ENCODE results near the gene TMEM203.

TMEM203 gene

GRCh38 chr9:137205126-137206069, at the start of gene TMEM203, which contains the start of gene NDOR1:
TMEM203 (minus strand) TSS chr9:137205648; CDS start chr9:137205414, 234 bp downstream.
NDOR1 (plus strand) TSS chr9:137205700; CDS start chr9:137205778, 78 bp downstream.
- Histone ChIP-seq H3K4me3 (ENCODE audit: low read depth, low read length) (peak within 1 kb of the TSS; percentile 74), H3K9ac (peak within 1 kb of the TSS; percentile 76), H3K4me2 (ENCODE audit: low read length) (peak within 1 kb of the TSS; percentile 67), H3K27me3 (ENCODE audit: control insufficient read depth, insufficient read depth, low read length) (no peaks in the 10 kb centered on the region), H3K79me2 (peaks cover 17% of the 10 kb centered on the region), H3K27ac (peak within 1 kb of the TSS; percentile 44), H3K9me3 (ENCODE audit: control insufficient read depth, low read length) (no peaks in the 10 kb centered on the region), H3K36me3 (ENCODE audit: control insufficient read depth, insufficient read depth, low read length) (no peaks in the 10 kb centered on the region), H3K4me1 (no peaks in the 10 kb centered on the region), H2AFZ (peak within 1 kb of the TSS; percentile 94)
- no peak for TF ChIP-seq CTCF (IDR thresholded peaks at IDR 0.05)

GRCh38 chr9:137254624-137255447, 49.4 kb upstream of the TMEM203 start, which contains the start of gene NELFB:
NELFB (plus strand) TSS chr9:137255327.
- Histone ChIP-seq H3K36me3 (ENCODE audit: control insufficient read depth, insufficient read depth, low read length) (no peaks in the 10 kb centered on the region), H3K27ac (peak within 1 kb of the TSS; percentile 24), H2AFZ (peak within 1 kb of the TSS; percentile 83), H3K4me1 (peaks cover 3% of the 10 kb centered on the region), H3K79me2 (no peaks in the 10 kb centered on the region), H3K4me2 (ENCODE audit: low read length) (peak within 1 kb of the TSS; percentile 79), H3K9me3 (ENCODE audit: control insufficient read depth, low read length) (no peaks in the 10 kb centered on the region), H3K4me3 (ENCODE audit: low read depth, low read length) (peak within 1 kb of the TSS; percentile 88), H3K9ac (no peak within 1 kb of the TSS), H3K27me3 (ENCODE audit: control insufficient read depth, insufficient read depth, low read length) (no peaks in the 10 kb centered on the region)
- no peak for TF ChIP-seq CTCF (IDR thresholded peaks at IDR 0.05)

GRCh38 chr9:137253717-137254623, 48.5 kb upstream of the TMEM203 start:
- no peaks in the 10 kb centered on the region for H3K9me3 ChIP-seq (ENCODE audit: control insufficient read depth, low read length)
- TF ChIP-seq CTCF (IDR thresholded peaks at IDR 0.05), result no peak
- no peak overlapping the region for H3K9ac ChIP-seq
- peak overlapping the region; percentile 79 for H3K4me2 ChIP-seq (ENCODE audit: low read length)
- no peaks in the 10 kb centered on the region for H3K27me3 ChIP-seq (ENCODE audit: control insufficient read depth, insufficient read depth, low read length)
- H2AFZ ChIP-seq, result peak overlapping the region; percentile 63
- peaks cover 3% of the 10 kb centered on the region for H3K4me1 ChIP-seq
- no peaks in the 10 kb centered on the region for H3K36me3 ChIP-seq (ENCODE audit: control insufficient read depth, insufficient read depth, low read length)
- peak overlapping the region; percentile 75 for H3K4me3 ChIP-seq (ENCODE audit: low read depth, low read length)
- H3K27ac ChIP-seq, result no peak overlapping the region
- no peaks in the 10 kb centered on the region for H3K79me2 ChIP-seq
